ENCODE results near the gene ZSWIM1.

DNA sequence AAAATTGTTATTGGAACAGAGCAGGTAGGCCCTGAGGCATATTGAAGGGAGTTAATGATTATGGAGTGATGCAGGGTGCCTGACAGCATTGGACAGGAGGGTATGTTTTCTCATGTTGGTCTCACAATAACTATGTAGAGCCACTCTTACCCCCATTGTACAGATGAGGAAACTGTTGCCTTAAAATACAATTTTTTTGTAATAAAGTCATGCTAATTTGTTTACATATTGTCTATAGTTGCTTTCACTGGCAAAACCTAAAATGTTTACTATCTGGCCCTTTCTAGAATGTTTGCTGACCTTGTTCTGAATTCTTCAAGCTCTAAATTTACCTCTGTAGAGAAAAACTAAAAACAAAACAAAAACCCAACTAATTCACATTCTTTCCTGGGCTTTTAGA is 29.5 kb upstream of the ZSWIM1 start:
- TF ChIP-seq CTCF (conservative IDR thresholded peaks at IDR 0.05; ENCODE audit: low read depth, low read length) (no peak), EZH2 (IDR thresholded peaks at IDR 0.05; ENCODE audit: borderline replicate concordance, low read depth, low read length, poor library complexity, severe bottlenecking) (no peak)

All from A673 (cell line).